NT2/D1 (cell line): ENCODE data around the gene CNN3.

Source experiments
- SUZ12 ChIP-seq: IDR thresholded peaks from 2 replicates; pipeline ENCODE4 v1.6.1; 2011; ENCODE audit not compliant: insufficient read length, insufficient read depth; ENCODE audit errors: extremely low read depth
- YY1 ChIP-seq: IDR thresholded peaks from 2 replicates; pipeline ENCODE4 v1.6.1; 2011; ENCODE audit not compliant: insufficient read length, insufficient read depth

- TF ChIP-seq SUZ12 (no peak), YY1 (no peak)
These were observed 61.5 kb downstream of the CNN3 start for GRCh38 chr1:94865360-94865759.
